Right atrium auricular region (tissue), 2 donors: ENCODE measurements around the gene LHPP. TPM values are rescaled to one million over a fixed set of nuclear protein-coding genes. Genes with fewer than 3 reads are reported as not detected.

ENCODE experiments used
- DNase-seq: peaks from one replicate; pipeline ENCODE4 v3.0.0-alpha.2; 2019; ENCODE audit warnings: low spot score
- H3K27ac ChIP-seq, 2 donors: fragments of 200-600 bp; sonication (generic); 1 replicate in 1 of 2; 2 replicates in 1 of 2; pipeline ENCODE4 v1.5.1; 2016 to 2019
- H3K27me3 ChIP-seq, 2 donors: fragments of 200-600 bp; sonication (generic); one replicate each; pipeline versions ENCODE4 v1.5.1 to v1.6.0; 2017 to 2019
- H3K36me3 ChIP-seq: fragments of 200-600 bp; sonication (generic); one replicate; pipeline ENCODE4 v1.5.1; 2016
- H3K4me1 ChIP-seq, 2 donors: fragments of 200-600 bp; sonication (generic); one replicate each; pipeline versions ENCODE4 v1.5.1 to v1.6.0; 2017 to 2019
- H3K4me3 ChIP-seq, 2 donors: fragments of 200-600 bp; sonication (generic); 1 replicate in 1 of 2; 2 replicates in 1 of 2; pipeline ENCODE4 v1.5.1; 2017 to 2019; ENCODE audit warnings: mild to moderate bottlenecking in 1 of 2, moderate library complexity in 1 of 2
- H3K9me3 ChIP-seq, 2 donors: fragments of 200-600 bp; sonication (generic); one replicate each; pipeline ENCODE4 v1.5.1; 2019
- total RNA-seq, 2 donors: library from RNA; depleted of rRNA; stranded (reverse); fragments of >200 nt; gene quantifications; one replicate each; pipeline ENCODE4 v1.1.0, GENCODE V29; 2016
- TF ChIP-seq, protein P1 (sequence below), 2 donors: fragments of 200-600 bp; sonication (generic); IDR thresholded peaks; one replicate each; pipeline ENCODE4 v1.5.1; 2019; ENCODE audit warnings: antibody characterized with exemption in 2 of 2

Gene LHPP
- total RNA-seq, 2 donors from 2014 or later, result 10.3 to 23.7 TPM

DNA sequence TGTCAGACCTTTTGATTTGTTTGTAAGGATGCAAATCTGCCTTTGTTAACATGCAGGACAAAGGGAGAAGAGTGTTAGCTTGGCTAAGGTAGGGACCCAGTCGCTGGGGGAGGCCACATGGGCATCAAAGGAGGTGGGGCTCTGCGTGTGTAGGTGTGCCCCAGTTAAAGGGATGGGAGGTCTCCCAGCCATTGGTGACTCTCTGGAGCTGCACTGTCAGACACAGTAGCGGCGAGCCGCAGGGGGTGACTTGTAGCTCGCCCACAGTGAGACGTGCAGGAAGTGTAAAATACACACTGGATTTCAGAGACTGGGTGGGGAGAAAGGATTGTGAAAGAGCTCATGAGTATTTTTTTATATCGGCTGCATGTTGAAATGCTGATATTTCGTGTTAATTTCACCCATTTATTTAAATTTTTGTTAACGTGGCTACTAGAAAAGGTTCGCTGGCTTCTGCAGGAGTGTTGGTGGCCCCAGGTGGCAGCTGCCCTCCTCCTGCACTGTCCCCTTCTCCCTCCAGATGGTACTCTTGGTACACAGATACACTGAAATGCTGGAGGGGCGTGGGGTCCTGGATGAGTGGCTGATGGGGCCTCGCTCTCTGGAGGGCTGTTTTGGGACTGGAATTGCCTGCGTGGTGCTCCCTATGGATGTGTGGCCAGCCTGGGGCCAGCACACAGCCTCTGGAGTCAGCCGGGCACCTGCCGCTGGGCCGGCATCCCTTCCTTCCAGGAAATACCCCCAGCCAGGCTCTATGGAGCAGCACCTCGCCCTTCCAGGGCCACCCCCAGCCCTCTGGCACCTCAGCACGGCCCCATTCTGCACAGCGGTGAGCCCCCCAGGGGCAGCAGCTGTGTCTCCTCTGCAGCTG, 59.2 kb downstream of the LHPP start:
- Histone ChIP-seq H3K27me3 (no peaks in the 10 kb centered on the region), H3K36me3 (no peaks in the 10 kb centered on the region), H3K4me3 (no peak overlapping the region), H3K4me1 (peaks cover 0 to 24% of the 10 kb centered on the region in 2 donors), H3K27ac (no peak overlapping the region), H3K9me3 (no peaks in the 10 kb centered on the region)
- no peak for DNase-seq
- TF ChIP-seq, protein P1, sequence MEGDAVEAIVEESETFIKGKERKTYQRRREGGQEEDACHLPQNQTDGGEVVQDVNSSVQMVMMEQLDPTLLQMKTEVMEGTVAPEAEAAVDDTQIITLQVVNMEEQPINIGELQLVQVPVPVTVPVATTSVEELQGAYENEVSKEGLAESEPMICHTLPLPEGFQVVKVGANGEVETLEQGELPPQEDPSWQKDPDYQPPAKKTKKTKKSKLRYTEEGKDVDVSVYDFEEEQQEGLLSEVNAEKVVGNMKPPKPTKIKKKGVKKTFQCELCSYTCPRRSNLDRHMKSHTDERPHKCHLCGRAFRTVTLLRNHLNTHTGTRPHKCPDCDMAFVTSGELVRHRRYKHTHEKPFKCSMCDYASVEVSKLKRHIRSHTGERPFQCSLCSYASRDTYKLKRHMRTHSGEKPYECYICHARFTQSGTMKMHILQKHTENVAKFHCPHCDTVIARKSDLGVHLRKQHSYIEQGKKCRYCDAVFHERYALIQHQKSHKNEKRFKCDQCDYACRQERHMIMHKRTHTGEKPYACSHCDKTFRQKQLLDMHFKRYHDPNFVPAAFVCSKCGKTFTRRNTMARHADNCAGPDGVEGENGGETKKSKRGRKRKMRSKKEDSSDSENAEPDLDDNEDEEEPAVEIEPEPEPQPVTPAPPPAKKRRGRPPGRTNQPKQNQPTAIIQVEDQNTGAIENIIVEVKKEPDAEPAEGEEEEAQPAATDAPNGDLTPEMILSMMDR (IDR thresholded peaks at IDR 0.05), result no peak

DNA sequence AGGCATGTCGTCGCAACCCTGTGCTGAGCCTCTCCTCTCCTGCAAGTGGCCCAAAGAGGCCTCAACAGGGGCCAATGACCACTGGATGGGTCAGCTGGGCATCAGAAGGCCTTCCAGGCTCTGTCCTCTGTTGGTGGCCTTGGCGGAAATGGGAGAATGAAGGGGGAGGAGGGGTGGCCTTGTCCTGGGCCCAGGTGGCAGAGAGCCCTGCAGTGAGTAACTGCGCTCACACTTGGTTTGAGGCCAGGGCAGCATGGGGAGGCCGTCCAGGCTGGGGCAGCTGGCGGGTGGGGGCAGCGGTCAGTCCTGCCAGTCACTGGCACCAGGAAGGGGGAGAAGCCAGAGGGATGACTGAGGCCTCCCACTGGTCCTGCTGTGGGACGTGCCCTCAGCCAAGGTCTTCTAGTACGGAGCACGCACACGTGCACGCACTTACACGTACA, 59.8 kb downstream of the LHPP start:
- H3K4me3 ChIP-seq, result no peak overlapping the region
- H3K36me3 ChIP-seq, result no peaks in the 10 kb centered on the region
- DNase-seq, result no peak
- H3K9me3 ChIP-seq, result no peaks in the 10 kb centered on the region
- H3K27me3 ChIP-seq, result no peaks in the 10 kb centered on the region
- H3K4me1 ChIP-seq, result peaks cover 0 to 24% of the 10 kb centered on the region in 2 donors
- H3K27ac ChIP-seq, result no peak overlapping the region
- TF ChIP-seq, protein P1 (IDR thresholded peaks at IDR 0.05), result no peak

DNA sequence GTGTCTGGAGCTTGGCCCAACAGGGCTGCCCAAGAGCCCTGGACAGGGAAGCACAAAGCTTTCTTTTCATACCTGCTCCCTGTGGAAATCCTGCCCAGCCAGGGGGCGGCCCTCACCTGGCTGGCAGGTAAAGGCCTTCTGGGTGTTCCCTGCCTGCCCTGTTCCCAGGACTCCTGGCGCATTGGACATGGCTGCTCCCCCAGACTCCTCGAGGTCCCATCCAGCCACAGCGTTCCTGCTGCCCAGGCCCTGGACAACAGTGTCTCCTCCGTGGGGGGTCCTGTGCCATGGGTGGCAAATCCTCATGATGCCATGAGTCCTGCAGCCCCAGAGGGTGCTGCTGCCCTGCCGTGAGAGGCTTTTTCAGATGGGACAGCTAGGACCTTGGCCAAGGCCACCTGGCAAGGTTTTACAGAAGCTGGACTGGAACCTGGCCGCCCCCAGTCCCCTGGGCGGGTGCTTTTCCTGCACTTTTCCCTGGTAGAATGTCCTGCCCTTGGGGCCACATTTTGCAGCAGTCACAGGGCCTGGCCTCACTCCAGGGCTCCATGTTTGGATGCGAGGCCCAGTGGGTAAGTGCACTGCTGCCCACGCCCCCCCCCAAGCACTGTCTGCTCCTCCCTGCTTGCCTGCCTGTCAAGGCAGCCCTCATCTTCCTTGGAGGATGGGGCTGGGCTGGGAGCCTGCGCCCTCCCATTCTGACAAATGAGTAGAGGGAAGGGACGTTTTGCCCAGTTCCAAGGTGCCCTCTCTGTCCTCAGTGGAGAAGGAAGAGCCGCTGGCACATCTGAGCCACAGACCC, 60.7 kb downstream of the LHPP start:
- H3K36me3 ChIP-seq, result no peaks in the 10 kb centered on the region
- H3K4me3 ChIP-seq, result no peak overlapping the region
- no peak overlapping the region for H3K27ac ChIP-seq
- no peak for DNase-seq
- H3K9me3 ChIP-seq, result no peaks in the 10 kb centered on the region
- TF ChIP-seq, protein P1 (IDR thresholded peaks at IDR 0.05), result no peak
- peaks cover 0 to 24% of the 10 kb centered on the region in 2 donors for H3K4me1 ChIP-seq
- H3K27me3 ChIP-seq, result no peaks in the 10 kb centered on the region

DNA sequence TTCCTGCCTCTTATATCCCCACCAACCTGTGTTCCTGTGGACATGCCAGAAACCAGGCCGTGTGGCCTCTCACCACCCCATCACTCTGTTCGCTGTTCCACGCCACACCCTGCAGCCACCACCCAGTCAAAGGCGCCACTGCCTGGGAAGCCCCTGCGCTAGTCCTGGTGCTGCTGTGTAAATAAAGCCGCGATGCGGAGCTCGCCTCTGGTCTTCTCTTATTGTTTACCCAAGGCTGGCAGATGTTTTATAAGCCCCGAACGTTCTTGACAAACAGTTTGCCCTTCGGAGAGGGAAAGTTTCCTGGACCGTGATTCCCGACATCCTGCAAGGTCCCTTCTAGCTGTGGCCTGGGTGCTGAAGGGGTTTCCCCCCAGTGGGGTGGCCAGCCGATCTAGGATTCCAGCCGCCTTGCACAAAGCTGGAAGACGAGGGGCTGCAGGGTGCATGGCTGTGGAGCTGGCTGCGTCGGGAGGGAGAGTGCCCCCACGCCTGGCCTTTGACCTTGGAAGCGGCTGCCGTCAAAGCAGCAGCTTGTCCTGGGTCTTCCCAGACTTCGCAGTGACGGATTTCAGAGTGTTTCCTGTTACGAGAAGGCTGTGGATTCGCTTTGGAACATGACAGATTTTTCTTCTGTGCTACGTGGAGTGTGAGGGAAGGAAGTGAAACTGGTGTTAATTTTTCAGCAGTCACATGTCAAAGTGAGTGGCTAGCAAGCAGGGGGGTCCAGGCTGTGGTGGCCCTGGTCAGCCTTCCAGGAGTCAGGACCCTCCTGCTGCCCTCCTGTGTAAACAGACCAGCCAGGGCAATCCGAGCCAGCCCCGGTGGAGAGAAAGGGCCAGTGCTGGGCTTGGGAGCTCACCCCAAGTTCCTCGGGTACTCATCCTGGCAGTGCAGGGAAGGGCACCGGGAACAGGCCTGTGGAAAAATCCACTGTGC, 61.6 kb downstream of the LHPP start:
- H3K9me3 ChIP-seq, result no peaks in the 10 kb centered on the region
- H3K36me3 ChIP-seq, result no peaks in the 10 kb centered on the region
- H3K27ac ChIP-seq, result peak overlapping the region in 1 of 2 donors; percentile 26
- H3K27me3 ChIP-seq, result no peaks in the 10 kb centered on the region
- TF ChIP-seq, protein P1 (IDR thresholded peaks at IDR 0.05), result no peak
- no peak for DNase-seq
- H3K4me3 ChIP-seq, result no peak overlapping the region
- peaks cover 0 to 24% of the 10 kb centered on the region in 2 donors for H3K4me1 ChIP-seq

DNA sequence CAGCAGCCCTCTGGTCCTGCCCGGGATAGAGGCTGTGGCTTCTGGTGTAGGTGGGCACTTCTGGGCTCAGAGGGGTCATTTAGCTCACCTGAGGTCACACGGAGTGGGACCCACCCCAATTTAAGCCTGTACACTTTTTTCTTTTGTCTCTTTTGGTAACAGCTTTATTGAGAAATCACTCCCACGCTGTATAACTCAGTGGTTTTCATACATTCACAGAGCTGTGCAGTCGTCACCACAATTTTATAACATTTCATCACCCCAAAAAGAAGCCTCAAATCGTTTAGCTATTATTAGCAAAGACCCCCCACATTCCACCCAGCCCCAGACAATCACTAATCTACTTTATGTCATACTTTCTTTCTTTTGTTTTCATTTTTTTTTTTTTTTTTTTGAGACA, 62.3 kb downstream of the LHPP start:
- H3K4me3 ChIP-seq, result no peak overlapping the region
- no peaks in the 10 kb centered on the region for H3K36me3 ChIP-seq
- H3K4me1 ChIP-seq, result peaks cover 0 to 24% of the 10 kb centered on the region in 2 donors
- TF ChIP-seq, protein P1 (IDR thresholded peaks at IDR 0.05), result no peak
- no peaks in the 10 kb centered on the region for H3K27me3 ChIP-seq
- H3K9me3 ChIP-seq, result no peaks in the 10 kb centered on the region
- H3K27ac ChIP-seq, result peak overlapping the region in 1 of 2 donors; percentile 26
- DNase-seq, result no peak
